ENCODE measurements around the gene PSTPIP1. TPM values are rescaled to one million over a fixed set of nuclear protein-coding genes. Genes with fewer than 3 reads are reported as not detected.
A peak's percentile ranks its signal among the peaks of the same experiment; 100 is the strongest.

The PSTPIP1 gene
- total and polyA plus RNA-seq, 8 donors, result 1.8 to 52.9 (median 3.4) TPM

DNA sequence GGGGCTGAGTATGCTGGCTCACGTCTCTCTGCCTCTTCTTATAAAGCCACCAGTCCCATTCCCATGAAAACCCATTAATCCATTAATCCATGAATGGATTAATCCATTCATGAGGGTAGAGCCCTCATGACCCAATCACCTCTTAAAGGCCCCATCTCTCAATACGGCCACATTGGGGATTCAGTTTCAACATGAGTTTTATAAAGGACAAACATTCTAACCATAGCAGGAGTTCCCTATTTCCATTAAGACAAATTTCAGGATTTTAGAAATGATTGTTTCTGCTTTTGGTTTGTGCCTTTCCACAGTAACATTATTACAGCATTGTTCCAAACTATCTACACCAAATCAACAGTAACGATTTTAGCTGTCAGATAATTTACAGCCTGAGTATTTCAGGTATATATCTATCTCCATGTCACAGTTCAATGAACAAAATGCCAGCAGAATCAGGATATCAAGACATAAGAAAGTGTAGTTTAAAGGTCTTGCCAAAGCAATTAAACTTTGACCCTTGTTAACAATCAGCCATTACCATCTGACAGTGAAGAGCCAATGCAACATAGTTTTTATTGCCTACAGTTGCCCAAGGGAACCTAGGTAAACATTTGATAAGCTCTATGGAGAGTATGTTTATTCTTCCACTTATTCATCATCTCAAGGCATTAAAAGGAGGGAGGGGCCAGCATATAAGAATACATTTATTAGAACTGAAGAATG, 72.2 kb downstream of the PSTPIP1 start:
- DNase-seq (no peak), ATAC-seq (peak; percentile 43)
- no peak for TF ChIP-seq CTCF (IDR thresholded peaks at IDR 0.05)
- peaks cover 48 to 85% of the 10 kb centered on the region in 2 donors for H3K4me1 ChIP-seq
- intact Hi-C loops (cut with DNase I), result no loop called here
- H3K27ac ChIP-seq, result peak overlapping the region; percentile 58 to 60
- no peaks in the 10 kb centered on the region for H3K9me3 ChIP-seq
- no peaks in the 10 kb centered on the region for H3K36me3 ChIP-seq
- H3K4me3 ChIP-seq, result no peak overlapping the region
- H3K27me3 ChIP-seq, result no peaks in the 10 kb centered on the region

DNA sequence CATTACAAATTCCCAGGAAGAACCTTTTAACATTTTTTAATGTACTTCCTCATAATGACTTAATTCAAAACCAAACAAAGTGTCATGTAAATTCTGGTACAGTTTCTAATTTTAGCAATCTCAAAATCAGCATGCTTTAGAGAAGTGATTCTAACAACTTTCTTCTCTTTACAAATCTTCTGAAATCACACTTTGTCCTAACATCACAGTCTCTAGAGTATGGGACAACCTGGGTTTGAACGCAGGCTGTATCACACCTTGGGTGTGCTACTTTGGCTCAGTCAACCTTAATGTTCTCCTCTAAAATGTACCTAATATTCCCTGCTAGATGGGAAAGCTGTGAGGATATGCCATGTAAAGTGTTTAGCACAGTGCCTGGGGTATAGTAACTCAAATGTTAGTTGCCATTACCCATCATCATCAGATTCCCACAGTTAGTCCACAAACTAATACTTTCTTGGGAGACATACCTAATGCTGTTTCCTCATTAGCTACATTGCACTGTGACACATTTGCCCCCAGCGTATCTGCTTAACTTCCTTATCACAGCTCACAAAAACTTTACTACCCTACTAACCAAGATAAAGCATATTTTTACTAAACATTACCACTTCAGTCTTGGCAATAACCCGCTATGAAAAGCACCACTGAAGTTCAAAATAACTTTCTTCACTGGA, 72.9 kb downstream of the PSTPIP1 start:
- ATAC-seq (peak; percentile 24), DNase-seq (no peak)
- peaks cover 48 to 79% of the 10 kb centered on the region in 2 donors for H3K4me1 ChIP-seq
- H3K27me3 ChIP-seq, result no peaks in the 10 kb centered on the region
- intact Hi-C loops (cut with DNase I), result no loop called here
- H3K9me3 ChIP-seq, result no peaks in the 10 kb centered on the region
- H3K27ac ChIP-seq, result peak overlapping the region; percentile 58 to 73
- no peak for TF ChIP-seq CTCF (IDR thresholded peaks at IDR 0.05)
- peak overlapping the region in 1 of 2 donors; percentile 72 for H3K4me3 ChIP-seq
- H3K36me3 ChIP-seq, result no peaks in the 10 kb centered on the region

DNA sequence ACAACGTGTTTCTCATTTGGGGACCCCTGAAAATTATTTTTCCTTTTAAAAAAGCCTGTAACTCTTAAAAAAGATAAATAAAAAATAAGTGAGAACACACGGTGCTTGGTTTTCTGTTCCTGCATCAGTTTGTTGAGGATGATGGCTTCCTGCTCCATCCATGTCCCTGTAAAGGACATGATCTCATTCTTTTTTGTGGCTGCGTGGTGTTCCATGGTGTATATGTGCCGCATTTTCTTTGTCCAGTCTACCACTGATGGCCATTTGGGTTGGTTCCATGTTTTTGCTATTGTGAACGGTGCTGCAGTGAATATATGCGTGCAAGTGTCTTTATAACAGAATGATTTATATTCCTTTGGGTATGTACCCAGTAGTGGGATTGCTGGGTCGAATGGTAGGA, 73.7 kb downstream of the PSTPIP1 start:
- ATAC-seq, result no peak
- intact Hi-C loops (cut with DNase I), result no loop called here
- no peaks in the 10 kb centered on the region for H3K9me3 ChIP-seq
- peak overlapping the region in 1 of 2 donors; percentile 72 for H3K4me3 ChIP-seq
- H3K27me3 ChIP-seq, result no peaks in the 10 kb centered on the region
- no peak for TF ChIP-seq CTCF (IDR thresholded peaks at IDR 0.05)
- H3K27ac ChIP-seq, result peak overlapping the region; percentile 73 to 87
- no peaks in the 10 kb centered on the region for H3K36me3 ChIP-seq
- H3K4me1 ChIP-seq, result peaks cover 45 to 71% of the 10 kb centered on the region in 2 donors
- DNase-seq, result no peak

DNA sequence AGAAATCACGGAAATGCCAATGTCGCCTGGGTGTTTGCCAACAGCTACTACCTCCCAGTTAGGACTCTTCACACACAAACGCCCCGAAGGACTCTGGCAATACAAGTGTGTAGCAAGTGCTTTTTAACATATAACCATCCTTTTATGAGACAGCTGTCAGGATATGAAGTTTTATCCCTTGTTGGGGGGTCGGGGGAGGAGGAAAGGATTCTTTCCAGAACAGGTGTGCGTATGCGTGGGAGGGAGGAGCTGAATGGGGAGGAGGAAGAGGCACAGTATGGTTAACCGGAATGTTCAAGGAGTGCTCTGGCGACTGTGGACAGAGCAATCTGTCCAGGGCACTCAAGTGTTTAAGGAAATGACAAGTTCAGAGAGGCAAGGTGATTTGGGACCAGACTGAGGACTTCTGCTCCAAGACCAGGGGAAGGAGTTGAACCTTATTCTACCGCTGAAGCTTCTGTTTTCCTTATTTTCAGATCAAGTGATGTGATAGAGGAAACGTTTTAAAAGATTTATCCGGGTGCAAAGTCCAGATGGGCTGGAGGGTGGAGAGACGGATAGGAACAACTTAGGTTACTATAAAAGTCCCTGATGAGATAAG, 74.7 kb downstream of the PSTPIP1 start:
- Histone ChIP-seq H3K4me3 (peak overlapping the region; percentile 65 to 72), H3K27me3 (no peaks in the 10 kb centered on the region), H3K36me3 (no peaks in the 10 kb centered on the region), H3K9me3 (no peaks in the 10 kb centered on the region), H3K27ac (peak overlapping the region; percentile 87 to 94), H3K4me1 (peaks cover 36 to 61% of the 10 kb centered on the region in 2 donors)
- peak in 1 of 4 donors; percentile 53 for DNase-seq
- ATAC-seq, result peak; percentile 63
- TF ChIP-seq CTCF (IDR thresholded peaks at IDR 0.05), result no peak
- intact Hi-C loops (cut with DNase I), result no loop called here

GRCh38 chr15:77070180-77070494, 75.2 kb downstream of the PSTPIP1 start:
- Histone ChIP-seq H3K9me3 (no peaks in the 10 kb centered on the region), H3K4me1 (peaks cover 31 to 56% of the 10 kb centered on the region in 2 donors), H3K27me3 (no peaks in the 10 kb centered on the region), H3K27ac (peak overlapping the region; percentile 87 to 94), H3K4me3 (peak overlapping the region; percentile 65 to 72), H3K36me3 (no peaks in the 10 kb centered on the region)
- ATAC-seq, result no peak
- intact Hi-C loops (cut with DNase I), result no loop called here
- DNase-seq, result no peak
- no peak for TF ChIP-seq CTCF (IDR thresholded peaks at IDR 0.05)

Data from left lung (tissue), 10 donors.